K562 (cell line): ENCODE data around the gene KIFC3. TPM values are rescaled to one million over a fixed set of nuclear protein-coding genes. Genes with fewer than 3 reads are reported as not detected.
A peak's percentile ranks its signal among the peaks of the same experiment; 100 is the strongest.
"Not testable (repeated sequence)": the region's sequence is repeated elsewhere in the genome, so short reads cannot be mapped to it uniquely, and the experiment has no call there.

Source experiments
- ATAC-seq: fragments of 200-7000 bp; cut with Tn5 transposase; 3 replicates; pipeline ENCODE4 v1.9.1; 2020; ENCODE audit warnings: moderate library complexity
- BruUV-seq: library from RNA; stranded (reverse); fragments of 400-500 nt; replicated peaks from 2 replicates; lab custom pipeline; 2021; lab: Mats Ljungman, UMichigan
- CTCF ChIA-PET: fragments of 300-600 bp; formaldehyde crosslinking; extraction: SDS; loops from one replicate; lab custom pipeline; 2021; ENCODE audit warnings: low intra/inter-chr PET ratio; lab: Yijun Ruan, JAX
- POLR2A ChIA-PET: fragments of 300-600, 350-650 bp; sonication (Branson Sonifier 250); formaldehyde crosslinking; extraction: SDS; loops from one replicate; lab custom pipeline; 2021; ENCODE audit warnings: antibody characterized with exemption, inconsistent platforms; lab: Yijun Ruan, JAX
- DNase-seq, 4 experiments: peaks; one replicate each; pipeline versions ENCODE4 v3.0.0 to v3.0.0-alpha.2; 2011 to 2018; ENCODE audit warnings: low spot score in 3 of 4, mixed read lengths in 3 of 4; ENCODE audit errors: extremely low read depth in 1 of 4
- FAIRE-seq: peaks from 2 replicates; lab custom pipeline; 2011; peaks lifted over from hg19 to GRCh38; lab: Jason Lieb, UNC
- H2AFZ ChIP-seq: 2 replicates; pipeline ENCODE4 v1.6.0; 2011; ENCODE audit warnings: low read depth, low read length, control low read depth, inconsistent platforms
- H3K27ac ChIP-seq: fragments of 200-600 bp; 3 replicates; pipeline ENCODE4 v1.8.0; 2011; ENCODE audit warnings: low read depth, mild to moderate bottlenecking, control low read depth, inconsistent platforms, low read length, moderate library complexity, mixed read lengths; ENCODE audit errors: extremely low read depth
- H3K27me3 ChIP-seq, 2 experiments: fragments of 300-600 bp in 1 of 2; 2 replicates in 1 of 2; 3 replicates in 1 of 2; pipeline versions ENCODE4 v1.6.0 to v1.8.0; 2011; ENCODE audit warnings: inconsistent platforms in 2 of 2, low read length in 2 of 2, mild to moderate bottlenecking in 1 of 2, mixed read lengths in 1 of 2, moderate library complexity in 1 of 2; ENCODE audit not compliant: control insufficient read depth in 2 of 2, insufficient read depth in 2 of 2
- H3K36me3 ChIP-seq: fragments of 300-600 bp; 3 replicates; pipeline ENCODE4 v1.8.0; 2011; ENCODE audit warnings: mild to moderate bottlenecking, low read length, inconsistent platforms; ENCODE audit not compliant: control insufficient read depth, insufficient read depth
- H3K4me1 ChIP-seq, 2 experiments: fragments of 200-600 bp in 1 of 2; replicated peaks in 1 of 2; 2 replicates in 1 of 2; 3 replicates in 1 of 2; pipeline versions ENCODE4 v1.5.1 to v1.8.0; 2011; ENCODE audit warnings: inconsistent platforms in 2 of 2, low read length in 2 of 2, mild to moderate bottlenecking in 1 of 2, mixed read lengths in 1 of 2, moderate library complexity in 1 of 2; ENCODE audit not compliant: control insufficient read depth in 2 of 2, insufficient read depth in 2 of 2
- H3K4me2 ChIP-seq: 2 replicates; pipeline ENCODE4 v1.6.1; 2011; ENCODE audit warnings: low read length, control low read depth, inconsistent platforms, mixed read lengths; ENCODE audit not compliant: insufficient read depth
- H3K4me3 ChIP-seq: fragments of 200-600 bp; sonication (generic), shearing (Covaris generic); 2 replicates; pipeline ENCODE4 v1.5.1; 2016; ENCODE audit warnings: control low read depth, inconsistent platforms
- H3K79me2 ChIP-seq: fragments of 200-600 bp; 3 replicates; pipeline ENCODE4 v1.8.0; 2011; ENCODE audit warnings: low read length, inconsistent platforms; ENCODE audit not compliant: control insufficient read depth, insufficient read depth
- H3K9ac ChIP-seq, 2 experiments: 2 replicates each; pipeline versions ENCODE4 v1.6.0 to v1.6.1; 2011; ENCODE audit warnings: low read depth in 2 of 2, low read length in 2 of 2, control low read depth in 1 of 2, inconsistent platforms in 1 of 2, mild to moderate bottlenecking in 1 of 2, mixed read lengths in 1 of 2; ENCODE audit not compliant: insufficient read depth in 1 of 2
- H3K9me1 ChIP-seq: one replicate; pipeline ENCODE4 v1.6.0; 2011; ENCODE audit warnings: inconsistent platforms, mild to moderate bottlenecking, low read length, moderate library complexity; ENCODE audit not compliant: control insufficient read depth, insufficient read depth
- H3K9me3 ChIP-seq: replicated peaks from 2 replicates; pipeline ENCODE4 v1.5.1; 2011; ENCODE audit warnings: low read depth, low read length, inconsistent platforms; ENCODE audit not compliant: control insufficient read depth, insufficient read depth
- H4K20me1 ChIP-seq: replicated peaks from 2 replicates; pipeline ENCODE4 v1.6.1; 2011; ENCODE audit warnings: low read length, inconsistent platforms, mixed read lengths; ENCODE audit not compliant: control insufficient read depth, insufficient read depth
- CBX3 ChIP-seq, 2 experiments: IDR thresholded peaks; 1 replicate in 1 of 2; 2 replicates in 1 of 2; pipeline ENCODE4 v1.6.1; 2012; ENCODE audit warnings: inconsistent platforms in 2 of 2, low read length in 2 of 2, borderline replicate concordance in 1 of 2, control low read depth in 1 of 2
- CEBPB ChIP-seq: fragments of 450-650 bp; IDR thresholded peaks from 2 replicates; pipeline ENCODE4 v1.6.1; 2016; ENCODE audit warnings: missing genetic modification characterization, missing compliant biosample characterization
- CSDE1 ChIP-seq, 2 experiments: fragments of 450-650 bp; IDR thresholded peaks; 2 replicates each; pipeline ENCODE4 v1.6.1; 2016; ENCODE audit warnings: mild to moderate bottlenecking in 1 of 2
- PTBP1 ChIP-seq: fragments of 200-400 bp; formaldehyde crosslinking; IDR thresholded peaks from 2 replicates; pipeline ENCODE4 v1.6.1; 2017; ENCODE audit warnings: low read depth, low read length
- ZNF41 ChIP-seq: fragments of 250-450 bp; sonication (Bioruptor Pico); conservative IDR thresholded peaks from 2 replicates; pipeline ENCODE4 v1.4.0; 2020; ENCODE audit warnings: mild to moderate bottlenecking
- WGBS: fragments of 100-300 bp; shearing (Covaris generic); methylation state at CpG from one replicate; pipeline ENCODE4 v1.1.6; 2016; ENCODE audit warnings: low coverage, mixed read lengths; ENCODE audit not compliant: insufficient coverage; ENCODE audit errors: missing lambda C conversion rate; 5-methylcytosine and 5-hydroxymethylcytosine counted together
- in situ Hi-C: fragments of 300-500 bp; cut with MboI; formaldehyde crosslinking; loops from 4 replicates; pipeline ENCODE4 v1.15.0; 2018; ENCODE audit warnings: inconsistent platforms, mixed read lengths
- intact Hi-C: fragments of 100-400 bp; cut with micrococcal nuclease; formaldehyde crosslinking; loops from 2 replicates; pipeline ENCODE4 v1.14.2; 2022
- polyA plus RNA-seq, 8 experiments: library from polyadenylated mRNA; depleted of rRNA in 4 of 8; stranded (reverse) in 5 of 8; unstranded in 3 of 8; fragments of >200 nt; fragmentation: Nextera tagmentation in 2 of 8; fragmentation: Illumina TruSeq in 1 of 8; extraction: Ambion mirVana in 2 of 8; extraction: Trizol in 1 of 8; gene quantifications; 2 replicates each; pipeline versions ENCODE4 v1.2.1 to v1.2.3, GENCODE V29; 2011 to 2014; ENCODE audit warnings: inconsistent platforms in 1 of 8, missing spikeins in 1 of 8
- total RNA-seq, 7 experiments: library from RNA; depleted of rRNA in 6 of 7; stranded (reverse); fragments of >200 nt in 6 of 7; fragmentation: Illumina TruSeq in 2 of 7; extraction: Trizol in 2 of 7; gene quantifications; 2 replicates each; pipeline versions ENCODE4 v1.2.1 to v1.2.3, GENCODE V29; 2011 to 2021; ENCODE audit warnings: low replicate concordance in 1 of 7

KIFC3 gene
- total and polyA plus RNA-seq, 9 of the 15 experiments (the other 6 are each of a cell fraction or from before 2014, with no cell fraction given), result 0.23 to 105 (median 26.2) TPM

- 80% methylated on average over 1 of the region's 1 CpG for WGBS
- Histone ChIP-seq H4K20me1 (no peaks in the 10 kb centered on the region), H3K27ac (no peak overlapping the region), H3K79me2 (no peaks in the 10 kb centered on the region), H3K4me2 (no peak overlapping the region), H2AFZ (no peak overlapping the region), H3K9me3 (no peaks in the 10 kb centered on the region), H3K4me3 (no peak overlapping the region), H3K36me3 (peaks cover 52% of the 10 kb centered on the region; the same call in 2 of the 3 replicates), H3K9ac (no peak overlapping the region), H3K4me1 (no peaks in the 10 kb centered on the region), H3K9me1 (no peaks in the 10 kb centered on the region), H3K27me3 (no peaks in the 10 kb centered on the region)
- ChIA-PET POLR2A (no interaction called here), CTCF (no interaction called here)
- intact Hi-C loops, result no loop called here
- TF ChIP-seq CSDE1 (IDR thresholded peaks at IDR 0.05), result no peak
- TF ChIP-seq PTBP1, result no peak
- TF ChIP-seq ZNF41 (CRISPR knock-in tag), result no peak
- no peak for TF ChIP-seq CBX3 (IDR thresholded peaks at IDR 0.05; ENCODE audit: borderline replicate concordance in 1 of 2, low read length in 2 of 2)
- ATAC-seq (no peak), DNase-seq (no peak), FAIRE-seq (no peak)
- in situ Hi-C loops, result no loop called here
- BruUV-seq, result no TSS peak
These were observed 20.9 kb downstream of the KIFC3 start for GRCh38 chr16:57781349-57781740.

GRCh38 chr16:57779836-57780235, 22.5 kb downstream of the KIFC3 start:
- H3K4me1 ChIP-seq, H3K9ac ChIP-seq, CTCF ChIA-PET, DNase-seq, H3K9me1 ChIP-seq, H3K4me3 ChIP-seq, H3K27me3 ChIP-seq, H3K4me2 ChIP-seq, intact Hi-C loops, H3K27ac ChIP-seq, H3K79me2 ChIP-seq, H2AFZ ChIP-seq, FAIRE-seq, H3K9me3 ChIP-seq, ATAC-seq, H4K20me1 ChIP-seq, in situ Hi-C loops, BruUV-seq: not testable (repeated sequence)
- peaks cover 53% of the 10 kb centered on the region; the same call in 2 of the 3 replicates for H3K36me3 ChIP-seq
- 55% methylated on average over 5 of the region's 5 CpGs for WGBS
- TF ChIP-seq CEBPB, result 0 out of 2 replicates have a peak, but pooled peaks have one; percentile 9
- POLR2A ChIA-PET, result interaction anchor here (0.6 kb wide), 3 partner anchors 10 to 39 kb away, joined by 3 read pairs; no protein-coding TSS in a partner anchor
